NK-92 (cell line): ENCODE measurements around the gene GRWD1.

Experiments used
- DNase-seq: peaks from one replicate; lab custom pipeline; 2025; ENCODE audit not compliant: unreplicated experiment; lab: John Stamatoyannopoulos, UW

Gene GRWD1

DNA sequence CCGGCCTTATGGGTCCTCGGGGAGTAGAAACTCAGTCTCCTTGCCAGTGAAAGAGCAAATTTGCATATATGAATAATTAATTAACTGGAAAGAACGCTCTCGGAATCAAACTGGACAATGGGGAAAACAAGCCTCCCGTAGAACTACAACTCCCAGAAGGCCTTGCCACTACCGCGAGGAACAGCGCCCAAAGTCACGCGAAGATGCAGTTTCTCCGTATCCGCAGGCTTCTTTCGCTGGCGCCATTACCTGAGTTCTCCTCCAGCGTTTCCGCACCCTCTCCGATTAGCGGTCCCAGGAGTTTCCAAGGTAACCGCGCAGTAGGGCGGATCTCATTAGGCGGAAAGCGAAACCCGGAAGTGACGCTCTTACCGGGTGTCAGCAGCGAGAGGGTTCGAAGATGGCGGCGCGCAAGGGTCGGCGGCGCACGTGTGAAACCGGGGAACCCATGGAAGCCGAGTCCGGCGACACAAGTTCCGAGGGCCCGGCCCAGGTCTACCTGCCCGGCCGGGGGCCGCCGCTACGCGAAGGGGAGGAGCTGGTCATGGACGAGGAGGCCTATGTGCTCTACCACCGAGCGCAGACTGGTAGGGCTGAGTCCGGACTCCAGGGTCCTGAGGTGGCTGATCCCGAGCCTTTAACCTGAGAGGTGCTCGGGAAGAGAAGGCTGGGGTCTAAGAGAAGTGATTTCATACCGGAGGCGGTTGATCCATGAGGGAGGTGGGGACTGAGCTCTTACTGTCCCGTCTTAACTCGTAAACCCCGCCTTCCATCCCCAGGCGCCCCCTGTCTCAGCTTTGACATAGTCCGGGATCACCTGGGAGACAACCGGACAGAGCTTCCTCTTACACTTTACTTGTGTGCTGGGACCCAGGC is at the start of gene GRWD1:
GRWD1 (plus strand) TSS at position 378 of the 876 bp plus-strand sequence; CDS start at position 401, 23 bp downstream.
- DNase-seq: peak; percentile 49

GRCh38 chr19:48396016-48396823 is 49.6 kb upstream of the GRWD1 start:
- DNase-seq: no peak

DNA sequence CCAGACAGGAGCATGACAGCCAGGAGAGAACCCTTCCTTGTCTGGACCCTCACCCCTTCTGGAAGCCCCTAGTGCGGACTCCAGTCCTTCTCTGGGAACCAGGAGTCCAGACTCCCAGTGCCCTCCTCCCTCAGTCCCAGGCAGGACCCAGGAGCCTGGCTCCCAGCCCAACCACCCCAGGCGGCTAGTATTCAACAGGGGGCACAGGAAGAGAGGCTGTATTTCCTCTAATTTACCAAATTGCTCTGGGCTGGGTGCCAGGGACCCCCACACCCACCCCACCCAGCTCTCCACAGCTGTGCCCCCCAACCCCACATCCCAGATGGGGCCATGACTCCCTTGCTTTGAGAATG is 49.0 kb upstream of the GRWD1 start:
- DNase-seq: no peak

DNA sequence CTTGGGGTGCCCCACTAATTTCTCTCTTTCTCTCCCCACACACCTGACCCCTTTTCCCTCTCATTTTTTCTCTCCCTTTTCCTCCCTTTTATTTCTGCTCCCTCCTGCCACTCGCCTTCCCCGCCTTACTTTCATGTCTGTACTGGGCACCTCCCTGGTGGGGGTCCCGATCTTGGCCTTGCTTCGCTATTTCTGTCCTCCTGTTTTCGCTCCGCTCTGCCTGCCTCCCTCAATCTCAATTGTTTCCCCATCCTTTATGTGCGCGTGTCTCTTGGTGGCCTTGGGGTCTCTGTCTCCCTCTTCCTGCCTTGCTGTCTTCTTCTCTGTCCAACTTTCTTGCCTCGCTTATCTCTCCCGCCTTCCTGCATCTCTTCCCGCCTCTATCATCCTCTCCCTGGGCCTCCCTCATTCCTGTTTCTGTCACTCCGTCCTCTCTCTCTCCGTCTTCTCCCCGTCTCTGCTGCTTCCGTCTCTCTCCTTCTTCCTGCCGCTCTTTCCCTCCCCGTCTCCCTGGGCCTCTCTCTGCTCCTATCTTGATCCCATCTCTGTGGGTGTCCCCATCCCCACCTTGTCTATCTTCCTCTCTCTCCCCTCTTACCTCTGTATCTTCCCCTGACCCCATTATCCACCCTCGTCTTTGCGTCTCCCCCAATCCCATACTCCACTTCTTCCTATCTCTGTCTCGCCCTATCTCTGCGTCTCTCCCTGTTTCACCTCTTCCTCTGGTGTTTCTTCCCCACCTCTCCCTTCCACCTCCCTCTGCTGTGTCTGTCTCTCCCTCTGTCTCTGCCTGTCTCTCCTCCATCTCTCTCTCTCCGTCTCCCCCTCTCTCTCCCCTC is 48.3 kb upstream of the GRWD1 start:
- DNase-seq: no peak

DNA sequence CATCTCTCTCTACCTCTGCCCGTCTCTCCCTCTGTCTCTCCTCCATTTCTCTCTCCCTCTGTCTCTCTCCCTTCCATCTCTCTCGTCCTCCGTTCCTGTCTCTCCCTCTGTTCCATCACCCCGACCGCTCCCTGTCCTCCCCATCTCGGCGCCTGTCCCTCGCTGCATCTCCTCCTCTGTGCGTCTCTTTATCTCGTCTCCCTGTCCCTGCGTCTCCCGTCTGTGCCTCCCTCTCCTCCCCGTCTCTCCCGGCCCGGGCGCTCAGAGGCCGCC is 47.7 kb upstream of the GRWD1 start:
- no peak for DNase-seq

DNA sequence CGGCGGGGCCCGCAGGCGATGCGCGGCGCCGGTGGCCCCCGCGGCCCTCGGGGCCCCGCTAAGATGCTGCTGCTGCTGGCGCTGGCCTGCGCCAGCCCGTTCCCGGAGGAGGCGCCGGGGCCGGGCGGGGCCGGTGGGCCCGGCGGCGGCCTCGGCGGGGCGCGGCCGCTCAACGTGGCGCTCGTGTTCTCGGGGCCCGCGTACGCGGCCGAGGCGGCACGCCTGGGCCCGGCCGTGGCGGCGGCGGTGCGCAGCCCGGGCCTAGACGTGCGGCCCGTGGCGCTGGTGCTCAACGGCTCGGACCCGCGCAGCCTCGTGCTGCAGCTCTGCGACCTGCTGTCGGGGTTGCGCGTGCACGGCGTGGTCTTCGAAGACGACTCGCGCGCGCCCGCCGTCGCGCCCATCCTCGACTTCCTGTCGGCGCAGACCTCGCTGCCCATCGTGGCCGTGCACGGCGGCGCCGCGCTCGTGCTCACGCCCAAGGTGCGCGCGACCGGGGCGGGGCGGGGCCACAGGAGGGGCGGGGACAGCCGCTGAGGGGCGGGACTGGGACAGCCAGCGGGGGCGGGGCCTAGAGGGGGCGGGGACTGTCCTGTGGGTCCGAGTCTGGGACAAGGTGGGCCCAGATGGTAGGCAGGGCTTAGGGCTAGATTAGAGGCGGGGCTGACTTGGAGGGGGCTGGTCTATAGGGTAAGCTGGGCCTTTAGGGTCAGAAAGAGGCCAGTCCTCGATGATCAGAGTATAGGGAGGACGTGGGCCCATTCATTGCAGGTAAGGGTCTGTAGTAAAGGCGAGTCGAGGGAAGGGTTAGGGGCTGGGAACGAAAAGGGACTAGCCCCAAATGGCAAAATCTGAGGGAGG is 47.2 kb upstream of the GRWD1 start:
- DNase-seq: no peak

- no peak for DNase-seq
Measured at GRCh38 chr19:48400018-48400742, 45.6 kb upstream of the GRWD1 start.

- no peak for DNase-seq
Measured at GRCh38 chr19:48401287-48401686, 44.5 kb upstream of the GRWD1 start.

DNA sequence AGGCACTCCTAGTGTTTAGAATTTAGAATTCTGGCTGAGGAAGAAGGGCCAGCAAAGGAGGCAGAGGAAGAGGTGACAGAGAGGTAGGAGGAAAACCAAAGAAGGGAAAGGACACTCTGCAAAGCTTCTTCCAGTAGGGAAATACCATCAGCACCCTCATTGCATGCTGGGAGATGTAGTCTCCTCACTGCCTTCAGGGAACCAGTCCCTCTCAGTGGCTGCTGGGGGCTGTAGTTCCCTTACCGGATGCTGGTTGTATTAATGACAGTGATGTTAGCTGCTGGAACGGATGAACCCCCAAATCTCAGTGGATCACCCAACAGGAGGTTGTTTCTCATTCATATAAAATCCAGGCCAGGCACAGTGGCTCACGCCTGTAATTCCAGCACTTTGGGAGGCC is 42.2 kb upstream of the GRWD1 start:
- no peak for DNase-seq

DNA sequence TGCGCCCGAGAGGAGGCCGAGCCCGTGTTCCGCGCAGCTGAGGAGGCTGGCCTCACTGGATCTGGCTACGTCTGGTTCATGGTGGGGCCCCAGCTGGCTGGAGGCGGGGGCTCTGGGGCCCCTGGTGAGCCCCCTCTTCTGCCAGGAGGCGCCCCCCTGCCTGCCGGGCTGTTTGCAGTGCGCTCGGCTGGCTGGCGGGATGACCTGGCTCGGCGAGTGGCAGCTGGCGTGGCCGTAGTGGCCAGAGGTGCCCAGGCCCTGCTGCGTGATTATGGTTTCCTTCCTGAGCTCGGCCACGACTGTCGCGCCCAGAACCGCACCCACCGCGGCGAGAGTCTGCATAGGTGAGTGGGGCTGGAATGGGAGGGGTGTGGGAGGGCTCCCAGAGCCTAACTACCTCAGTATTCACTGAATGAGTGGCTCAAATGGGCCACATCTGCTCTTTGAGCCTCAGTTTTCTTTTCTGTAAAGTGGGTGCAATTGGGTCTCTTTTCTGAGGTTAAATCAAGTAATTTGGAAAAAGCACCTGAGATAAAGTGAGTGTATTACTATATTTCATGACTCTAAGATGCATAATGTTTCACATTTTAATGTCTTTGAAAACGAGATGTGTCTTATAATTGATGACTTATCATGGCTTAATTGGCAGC is 40.6 kb upstream of the GRWD1 start:
- no peak for DNase-seq

DNA sequence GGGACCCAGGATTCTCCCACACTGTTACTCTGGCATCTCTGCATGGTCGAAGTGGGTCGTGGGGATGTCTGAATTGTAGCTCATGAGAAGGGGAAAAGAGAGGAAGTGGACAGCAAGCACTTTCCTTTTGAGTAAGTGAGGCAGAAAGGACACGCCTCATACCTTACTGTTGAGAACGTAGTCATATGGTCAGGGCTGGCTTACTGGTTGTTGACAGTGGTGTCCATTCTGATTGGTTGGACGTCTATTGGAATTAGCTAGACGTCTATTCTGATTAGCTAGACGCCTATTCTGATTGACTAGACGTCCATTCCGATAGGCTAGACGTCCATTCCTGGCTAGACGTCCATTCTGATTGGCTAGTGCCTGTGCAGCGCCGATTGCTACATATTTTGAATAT is 39.9 kb upstream of the GRWD1 start:
- no peak for DNase-seq

GRCh38 chr19:48413879-48414587 is 31.8 kb upstream of the GRWD1 start:
- DNase-seq: no peak

DNA sequence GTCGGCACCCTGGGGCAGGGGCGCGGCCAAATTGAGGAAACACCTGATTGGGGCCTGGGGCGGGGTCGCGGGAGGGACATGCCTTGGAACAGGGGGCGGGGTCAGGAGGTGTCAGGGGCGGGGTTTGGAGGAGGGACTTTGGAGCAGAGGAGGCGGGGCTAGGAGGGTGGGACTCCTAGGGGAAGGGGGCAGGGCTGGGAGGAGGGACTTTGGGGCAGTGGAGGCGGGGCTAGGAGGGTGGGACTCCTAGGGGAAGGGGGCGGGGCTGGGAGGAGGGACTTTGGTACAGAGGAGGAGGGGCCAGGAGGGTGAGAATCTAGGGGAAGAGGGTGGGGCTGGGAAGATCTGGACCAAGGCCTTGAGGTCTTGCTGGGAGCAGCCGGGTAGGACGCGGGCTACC is 30.4 kb upstream of the GRWD1 start:
- no peak for DNase-seq

DNA sequence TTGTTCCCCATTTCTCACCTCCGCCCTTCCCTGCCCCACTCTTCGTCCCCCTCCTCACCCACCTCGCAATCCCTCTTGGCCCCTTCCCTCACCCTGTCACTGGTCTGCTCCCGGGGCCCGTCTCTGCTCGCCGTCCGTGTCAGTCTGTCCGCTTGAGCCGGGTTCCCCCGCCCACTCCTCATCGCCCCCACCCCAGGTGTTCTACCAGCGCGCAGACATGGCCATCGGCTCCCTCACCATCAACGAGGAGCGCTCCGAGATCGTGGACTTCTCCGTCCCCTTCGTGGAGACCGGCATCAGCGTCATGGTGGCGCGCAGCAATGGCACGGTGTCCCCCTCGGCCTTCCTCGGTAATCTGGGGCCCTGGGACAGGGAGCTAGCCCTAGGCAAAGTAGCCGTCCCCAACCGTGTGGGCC is 30.0 kb upstream of the GRWD1 start:
- DNase-seq: no peak

DNA sequence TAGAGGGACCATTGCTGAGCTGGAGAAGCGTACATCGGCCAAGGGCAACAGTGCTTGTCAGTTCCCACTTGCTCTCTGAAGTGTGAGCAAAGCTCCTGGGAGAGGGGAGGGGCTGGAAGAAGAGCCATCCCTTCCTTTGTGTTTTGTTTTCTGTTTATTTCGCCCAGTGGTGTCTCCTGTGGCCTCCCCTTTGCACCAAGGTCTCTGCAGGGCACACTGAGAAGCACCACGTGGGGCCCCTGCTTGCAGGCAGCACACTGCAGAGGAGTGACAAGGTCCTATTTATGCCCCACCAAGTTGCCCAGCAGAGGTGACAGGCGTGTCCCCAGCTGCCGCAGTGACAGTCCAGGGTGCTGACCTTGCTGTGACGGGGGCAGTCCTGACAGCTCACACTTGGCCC is 28.4 kb upstream of the GRWD1 start:
- DNase-seq: no peak

DNA sequence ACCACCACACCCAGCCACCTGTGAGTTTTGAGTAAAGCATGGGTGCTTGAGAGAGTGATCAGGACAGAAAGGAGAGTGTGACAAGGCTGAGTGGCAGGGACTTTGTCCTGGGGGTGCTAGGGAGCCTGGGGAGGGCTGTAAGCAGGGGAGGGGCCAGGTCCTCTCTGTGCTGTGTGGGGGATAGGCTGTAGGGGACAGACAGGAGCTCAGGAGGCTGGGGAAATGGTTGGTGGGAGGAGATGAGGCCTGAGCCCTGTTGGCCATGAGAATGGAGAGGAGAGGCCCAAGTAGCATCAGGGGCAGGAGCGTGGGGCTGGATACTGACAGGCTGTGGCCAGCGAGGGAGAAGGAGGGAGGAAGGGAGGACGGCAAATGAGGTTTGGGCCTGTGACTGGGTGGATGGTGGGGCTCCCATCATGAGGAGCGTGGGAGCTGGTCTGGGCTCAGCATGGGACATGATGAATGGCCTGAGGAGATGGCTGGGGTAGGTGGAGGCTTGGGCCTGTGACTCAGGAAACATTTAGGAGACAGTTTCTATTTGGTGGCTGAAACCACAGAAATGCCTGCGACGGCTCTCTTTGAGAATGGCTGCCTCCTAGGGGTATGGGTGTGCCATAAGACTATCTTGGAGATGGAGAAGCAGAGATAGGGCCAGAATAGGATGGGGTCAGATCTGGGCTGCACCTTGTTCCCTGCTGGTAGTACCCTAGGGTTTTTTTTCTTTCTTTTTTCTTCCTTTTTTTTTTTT is 27.3 kb upstream of the GRWD1 start:
- no peak for DNase-seq

DNA sequence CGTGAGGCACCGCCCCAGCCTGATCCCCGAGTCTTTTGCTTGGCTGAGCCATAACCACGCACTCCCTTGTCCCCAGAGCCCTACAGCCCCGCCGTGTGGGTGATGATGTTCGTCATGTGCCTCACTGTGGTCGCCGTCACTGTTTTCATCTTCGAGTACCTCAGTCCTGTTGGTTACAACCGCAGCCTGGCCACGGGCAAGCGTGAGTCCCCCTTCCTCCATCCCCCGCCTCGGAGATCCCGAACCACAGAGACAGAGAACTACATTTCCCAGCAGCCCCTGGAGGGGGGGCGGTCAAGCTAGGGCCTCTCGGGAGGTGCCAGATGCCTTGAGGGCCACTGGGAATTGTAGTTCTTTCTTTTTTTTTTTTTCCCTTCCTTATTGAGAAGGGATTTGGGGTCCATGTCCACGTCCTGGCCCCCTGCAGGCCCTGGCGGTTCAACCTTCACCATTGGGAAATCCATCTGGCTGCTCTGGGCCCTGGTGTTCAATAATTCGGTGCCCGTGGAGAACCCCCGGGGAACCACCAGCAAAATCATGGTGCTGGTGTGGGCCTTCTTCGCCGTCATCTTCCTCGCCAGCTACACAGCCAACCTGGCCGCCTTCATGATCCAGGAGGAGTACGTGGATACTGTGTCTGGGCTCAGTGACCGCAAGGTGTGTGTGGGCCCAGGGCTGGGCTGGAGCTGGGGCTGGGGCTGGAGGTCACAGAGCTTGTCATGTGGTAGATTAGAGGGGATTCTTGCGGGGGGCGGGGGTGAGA is 26.4 kb upstream of the GRWD1 start:
- no peak for DNase-seq
